Fibroblast of mammary gland (primary cell): ENCODE measurements around the gene PTPRCAP.
A peak's percentile ranks its signal among the peaks of the same experiment; 100 is the strongest.
"Not testable (repeated sequence)": the region's sequence is repeated elsewhere in the genome, so short reads cannot be mapped to it uniquely, and the experiment has no call there.

Experiments used
- DNase-seq: peaks from one replicate; pipeline ENCODE4 v3.0.0-alpha.2; 2010; ENCODE audit warnings: low read depth
- H3K4me3 ChIP-seq: 2 replicates; pipeline ENCODE4 v1.5.1; 2011; ENCODE audit warnings: low read depth, mild to moderate bottlenecking, low read length, moderate library complexity; ENCODE audit not compliant: control insufficient read depth
- CTCF ChIP-seq: conservative IDR thresholded peaks from 2 replicates; pipeline ENCODE4 v1.5.1; 2011; ENCODE audit warnings: low read depth, low read length, inconsistent platforms; ENCODE audit not compliant: control insufficient read depth, insufficient read depth

PTPRCAP gene

GRCh38 chr11:67429038-67429668 lies 8.3 kb downstream of the PTPRCAP start:
- DNase-seq = peak; percentile 25
- H3K4me3 ChIP-seq = peak overlapping the region; percentile 99
- TF ChIP-seq CTCF = no peak

- H3K4me3 ChIP-seq = peak within 1 kb of the TSS; percentile 99
- no peak for TF ChIP-seq CTCF
- peak; percentile 96 for DNase-seq
Observed at GRCh38 chr11:67428052-67429001, 9.2 kb downstream of the PTPRCAP start, which contains the start of gene RPS6KB2. Gene RPS6KB2, plus strand, starts transcription at chr11:67428494. Its CDS starts 52 bp downstream, at chr11:67428546.

- not testable (repeated sequence) for DNase-seq
- H3K4me3 ChIP-seq = peak overlapping the region; percentile 99
Observed at GRCh38 chr11:67427364-67427859, 10.1 kb downstream of the PTPRCAP start.

- H3K4me3 ChIP-seq = no peak overlapping the region
- DNase-seq = no peak
- TF ChIP-seq CTCF = no peak
Observed at GRCh38 chr11:67423891-67424613, 13.4 kb downstream of the PTPRCAP start.

- no peak for TF ChIP-seq CTCF
- H3K4me3 ChIP-seq = no peak overlapping the region
- DNase-seq = no peak
Observed at GRCh38 chr11:67423466-67423865, 14.0 kb downstream of the PTPRCAP start.

GRCh38 chr11:67422891-67423290 lies 14.6 kb downstream of the PTPRCAP start:
- H3K4me3 ChIP-seq = no peak overlapping the region
- DNase-seq = no peak
- TF ChIP-seq CTCF = no peak
